Measurements from ENCODE around the gene SH3BP4.

The SH3BP4 gene

DNA sequence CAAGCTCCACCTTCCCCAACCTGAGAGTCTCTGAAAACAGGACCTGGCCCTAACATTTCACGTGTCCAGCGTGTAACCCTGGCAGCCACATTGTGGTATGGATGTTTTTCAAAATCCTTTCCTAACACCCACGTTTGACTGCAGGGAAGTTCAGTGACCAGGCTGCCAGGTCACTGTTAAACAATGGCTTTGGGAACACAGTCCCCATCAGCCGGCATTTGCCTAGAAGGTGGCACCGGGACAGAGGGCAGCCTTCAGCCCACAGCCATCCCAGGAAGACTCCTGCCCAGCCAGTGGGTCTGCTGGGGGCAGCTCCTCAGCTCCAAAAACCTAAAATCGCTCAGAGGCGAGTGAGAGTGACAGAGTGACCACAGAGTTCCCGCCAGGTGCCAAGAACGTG is 140.2 kb downstream of the SH3BP4 start:
- no peak for DNase-seq (ENCODE audit: low spot score)

DNA sequence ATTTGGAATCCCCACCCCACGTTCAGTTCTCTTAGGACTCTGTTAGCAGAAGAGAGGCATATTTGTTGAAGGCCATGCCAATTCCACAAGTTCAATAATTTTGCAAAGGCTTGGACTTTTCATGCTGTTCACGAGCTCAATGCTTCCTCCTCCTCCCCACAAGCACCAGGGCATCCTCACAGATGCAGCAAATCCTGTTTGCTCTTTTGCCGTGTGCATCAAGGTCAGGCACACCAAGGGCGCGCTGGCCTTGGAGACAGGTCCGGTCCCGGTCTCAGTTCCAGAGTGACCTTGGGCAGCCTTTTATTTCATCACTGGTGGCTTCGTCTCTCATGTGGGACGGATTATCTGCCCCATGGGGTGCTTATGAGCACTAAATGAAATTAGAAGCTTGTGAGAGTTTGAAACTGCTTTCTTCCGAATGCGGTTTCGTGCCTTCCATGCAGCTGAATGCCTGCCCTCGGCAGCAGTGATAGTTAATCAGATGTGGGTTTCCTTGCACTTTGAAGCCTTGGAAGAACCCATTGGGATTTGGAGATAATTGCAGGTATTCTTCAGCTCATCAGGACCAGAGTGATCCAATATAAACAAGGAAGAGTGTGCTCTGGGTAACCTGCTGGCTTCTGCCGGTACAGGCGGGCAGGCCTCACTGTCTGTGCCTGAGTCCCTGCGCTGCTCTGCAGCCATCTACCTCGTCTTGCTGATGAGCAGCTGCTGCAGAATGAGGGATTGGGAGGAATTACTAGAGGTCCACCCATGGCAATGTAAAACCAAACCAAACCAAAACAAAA is 140.8 kb downstream of the SH3BP4 start:
- DNase-seq (ENCODE audit: low spot score) = no peak

DNA sequence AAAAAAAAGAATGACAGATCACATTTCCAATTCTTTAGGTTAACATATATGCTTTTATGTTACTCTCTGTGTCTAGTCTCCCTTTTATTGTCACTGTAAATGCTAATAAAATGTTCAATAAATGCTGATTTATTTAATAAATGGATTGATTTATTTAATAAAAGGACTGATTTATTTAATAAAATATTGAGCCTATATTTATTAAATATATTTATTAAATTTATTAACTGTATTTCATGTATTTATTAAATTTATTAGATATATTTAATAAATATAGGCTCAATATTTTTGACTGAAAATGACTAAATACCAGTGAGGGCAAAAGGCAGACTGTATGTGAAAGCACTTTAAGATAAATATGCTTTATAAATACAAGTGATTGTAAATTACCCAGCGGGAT is 142.6 kb downstream of the SH3BP4 start:
- DNase-seq (ENCODE audit: low spot score) = no peak

DNA sequence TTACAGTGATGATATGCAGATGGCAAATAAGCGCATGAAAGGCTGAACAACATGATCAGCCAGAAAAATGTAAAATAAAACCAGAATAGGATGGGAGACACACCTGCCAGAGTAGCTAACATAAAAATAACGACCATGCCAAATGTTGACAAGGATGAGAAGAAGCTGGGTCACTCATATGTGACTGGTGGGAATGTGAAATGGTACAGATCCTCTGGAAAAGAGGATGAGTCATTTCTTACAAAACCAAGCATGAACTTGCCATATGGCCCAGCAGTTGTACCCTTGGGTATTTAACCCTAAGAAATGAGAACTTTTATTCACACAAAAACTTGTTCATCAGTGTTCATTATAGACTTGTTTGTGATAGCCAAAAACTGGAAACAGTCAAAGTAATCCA is 143.8 kb downstream of the SH3BP4 start:
- DNase-seq (ENCODE audit: low spot score) = peak; percentile 31

DNA sequence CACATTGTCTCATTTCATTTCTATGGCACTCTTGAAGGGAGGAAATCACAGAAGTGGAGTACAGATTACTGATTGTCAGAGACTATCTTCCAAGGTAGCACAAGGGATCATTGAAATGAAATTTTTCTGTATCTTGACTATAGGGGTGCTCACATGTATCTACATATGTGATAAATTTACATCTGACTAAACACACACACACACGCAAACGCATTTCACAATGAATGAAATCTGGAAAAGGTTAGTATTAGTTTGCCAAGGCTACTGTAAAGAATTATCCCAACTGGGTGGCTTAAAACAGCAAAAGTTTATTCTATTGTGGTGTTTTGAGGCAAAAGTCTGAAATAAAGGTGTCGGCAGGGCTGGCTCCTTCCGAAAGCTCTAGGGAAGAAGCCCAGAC is 144.6 kb downstream of the SH3BP4 start:
- DNase-seq (ENCODE audit: low spot score) = no peak

DNA sequence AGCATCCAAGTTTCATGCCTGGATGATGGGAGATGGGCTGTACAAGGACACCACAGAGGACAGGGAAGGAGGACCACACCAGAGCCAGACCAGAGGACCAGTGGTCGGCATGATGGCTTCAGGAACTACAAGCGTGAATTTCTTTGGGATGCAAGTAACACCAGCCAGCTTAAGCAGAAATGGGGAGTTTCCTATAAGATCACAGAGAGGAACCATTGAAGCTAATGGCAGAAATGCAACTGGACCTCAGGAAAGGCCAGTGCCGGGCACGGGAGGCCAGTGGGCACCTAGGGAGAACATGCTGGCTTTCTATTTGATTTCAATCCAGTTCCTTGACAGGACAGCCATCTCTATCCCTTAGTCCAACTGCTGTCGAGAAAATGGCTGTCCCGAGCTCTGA is 145.4 kb downstream of the SH3BP4 start:
- no peak for DNase-seq (ENCODE audit: low spot score)

DNA sequence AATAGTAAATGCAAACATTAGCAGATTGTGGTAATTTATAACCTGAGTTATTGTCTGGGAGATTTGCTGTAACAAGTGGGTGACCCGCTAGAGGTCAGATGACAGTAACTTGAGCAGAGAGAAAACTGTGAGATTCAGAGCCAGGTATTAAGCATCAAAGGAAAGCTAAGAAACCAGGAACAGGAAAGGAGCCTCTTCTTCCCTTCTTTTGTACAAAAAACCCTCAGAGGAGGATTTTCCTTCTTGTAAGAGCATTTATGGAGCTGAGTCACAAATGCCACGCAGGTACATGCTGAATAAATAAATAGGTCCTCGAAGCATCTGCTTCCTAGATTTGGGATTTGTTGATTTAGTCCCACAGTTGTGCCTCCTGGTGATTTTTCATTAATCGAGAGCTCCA is 146.5 kb downstream of the SH3BP4 start:
- no peak for DNase-seq (ENCODE audit: low spot score)

DNA sequence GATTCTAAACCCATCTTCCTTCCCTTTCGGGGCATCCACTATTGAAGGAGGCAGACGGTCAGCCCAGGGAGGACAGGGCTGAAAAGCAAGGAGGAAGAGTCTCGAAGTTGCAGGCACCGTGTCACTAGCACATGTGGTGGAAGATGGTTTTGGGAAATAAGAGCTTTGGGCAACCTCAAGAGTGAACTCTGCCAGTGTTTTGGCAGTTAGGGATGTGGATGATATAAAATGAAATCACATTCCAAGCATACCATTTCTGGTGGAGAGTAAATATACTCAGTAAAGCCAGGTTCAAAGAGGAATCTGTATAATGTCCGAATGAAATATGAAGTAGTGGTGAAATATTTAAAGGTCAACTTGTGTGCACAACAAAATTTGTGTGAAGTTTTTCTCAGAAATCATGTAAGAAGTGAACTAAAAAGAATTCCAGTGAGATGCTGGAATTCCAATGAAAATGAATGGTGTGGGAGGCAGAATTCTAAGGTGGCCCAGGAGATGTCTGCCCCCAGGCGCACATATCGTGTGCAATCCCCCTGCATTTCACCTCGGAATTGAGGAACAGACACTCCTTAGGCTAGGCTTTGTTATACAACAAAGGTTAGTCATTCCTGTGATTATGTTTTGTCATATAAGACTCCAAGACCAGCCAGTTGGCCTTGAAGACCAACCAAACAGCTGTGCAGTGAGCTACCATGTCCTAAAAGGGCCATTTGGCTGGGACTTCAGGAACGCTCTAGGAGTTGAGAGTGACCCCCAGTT is 147.1 kb downstream of the SH3BP4 start:
- DNase-seq (ENCODE audit: low spot score) = peak; percentile 52

DNA sequence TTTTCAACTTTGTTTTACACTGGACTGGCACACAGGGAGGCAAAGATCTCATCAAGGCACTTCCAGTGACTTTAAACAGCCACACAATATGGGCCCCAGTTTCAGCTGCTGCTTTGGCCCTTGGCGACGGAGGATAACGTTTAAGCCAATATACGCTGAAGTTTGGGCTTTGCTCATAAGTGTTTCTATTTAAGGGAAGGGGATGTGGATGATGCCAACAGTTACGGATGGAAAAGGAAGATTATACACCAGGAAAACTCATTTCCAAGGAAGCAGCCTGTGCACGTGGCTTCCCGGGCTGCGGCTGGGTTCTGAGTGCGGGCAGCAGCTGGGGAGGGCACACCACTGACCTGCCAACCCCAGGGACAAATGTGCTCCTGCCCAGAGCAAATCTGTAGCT is 151.1 kb downstream of the SH3BP4 start:
- DNase-seq (ENCODE audit: low spot score) = no peak
